LoVo (cell line): ENCODE measurements around the gene TFAP2E.
A peak's percentile ranks its signal among the peaks of the same experiment; 100 is the strongest.

ENCODE experiments used
- DNase-seq: peaks from one replicate; pipeline ENCODE4 v3.0.0-alpha.2; 2016; ENCODE audit warnings: low spot score

TFAP2E gene

GRCh38 chr1:35595684-35596083, 22.6 kb downstream of the TFAP2E start:
- DNase-seq: no peak

- no peak for DNase-seq
These were observed 24.8 kb downstream of the TFAP2E start for GRCh38 chr1:35597870-35598269.

GRCh38 chr1:35598895-35599294, 25.8 kb downstream of the TFAP2E start:
- no peak for DNase-seq

- no peak for DNase-seq
These were observed 26.3 kb downstream of the TFAP2E start for GRCh38 chr1:35599411-35599810.

- DNase-seq: no peak
These were observed 27.5 kb downstream of the TFAP2E start for GRCh38 chr1:35600593-35600992.

- DNase-seq: no peak
These were observed 30.4 kb downstream of the TFAP2E start for GRCh38 chr1:35603468-35603867.

GRCh38 chr1:35603941-35604340, 30.8 kb downstream of the TFAP2E start:
- no peak for DNase-seq

GRCh38 chr1:35605071-35605866, 32.2 kb downstream of the TFAP2E start:
- no peak for DNase-seq

- DNase-seq: no peak
These were observed 32.7 kb downstream of the TFAP2E start for GRCh38 chr1:35605867-35606182.

- no peak for DNase-seq
These were observed 38.5 kb downstream of the TFAP2E start for GRCh38 chr1:35611655-35612054.

- DNase-seq: no peak
These were observed 42.3 kb downstream of the TFAP2E start for GRCh38 chr1:35615440-35615839.

- DNase-seq: no peak
These were observed 46.4 kb downstream of the TFAP2E start for GRCh38 chr1:35619237-35620121.

- DNase-seq: no peak
These were observed 49.5 kb downstream of the TFAP2E start for GRCh38 chr1:35622510-35623178.

- no peak for DNase-seq
These were observed 50.7 kb downstream of the TFAP2E start for GRCh38 chr1:35623832-35624231.

GRCh38 chr1:35629051-35629450, 55.9 kb downstream of the TFAP2E start:
- no peak for DNase-seq

GRCh38 chr1:35631396-35631795, 58.3 kb downstream of the TFAP2E start:
- DNase-seq: no peak

- no peak for DNase-seq
These were observed 60.4 kb downstream of the TFAP2E start for GRCh38 chr1:35633547-35633946.

- DNase-seq: peak; percentile 47
These were observed 64.3 kb downstream of the TFAP2E start for GRCh38 chr1:35637401-35637809.

GRCh38 chr1:35640380-35641232, 67.5 kb downstream of the TFAP2E start:
- no peak for DNase-seq

- peak; percentile 99 for DNase-seq
These were observed 68.2 kb downstream of the TFAP2E start, which contains the start of gene PSMB2 for GRCh38 chr1:35641233-35641866. Gene PSMB2 (minus strand): TSS chr1:35641526. CDS start chr1:35641432, 94 bp downstream.

GRCh38 chr1:35642471-35642955, 69.4 kb downstream of the TFAP2E start:
- peak; percentile 4 for DNase-seq
